ENCODE measurements around the gene CLDN19.
A peak's percentile ranks its signal among the peaks of the same experiment; 100 is the strongest.

CLDN19 gene

GRCh38 chr1:42739753-42740700 is at the start of gene CLDN19:
TSS of gene CLDN19 (minus strand) at chr1:42740236. CDS start at chr1:42740063, 173 bp downstream.
- DNase-seq (ENCODE audit: extremely low read depth in 1 of 2, low read depth in 1 of 2), result no peak

- no peak for DNase-seq (ENCODE audit: extremely low read depth in 1 of 2, low read depth in 1 of 2)
These were observed 48.0 kb upstream of the CLDN19 start for GRCh38 chr1:42788021-42788420.

- DNase-seq (ENCODE audit: extremely low read depth in 1 of 2, low read depth in 1 of 2), result no peak
These were observed 46.1 kb upstream of the CLDN19 start for GRCh38 chr1:42786097-42786496.

- peak in 1 of 2 donors; percentile 26 for DNase-seq (ENCODE audit: extremely low read depth in 1 of 2, low read depth in 1 of 2)
These were observed 45.1 kb upstream of the CLDN19 start, which contains the start of gene TMEM269 for GRCh38 chr1:42784946-42785693. TSS of gene TMEM269 (plus strand) at chr1:42784991. CDS start at chr1:42789894, 4,903 bp downstream.

- no peak for DNase-seq (ENCODE audit: extremely low read depth in 1 of 2, low read depth in 1 of 2)
These were observed 44.5 kb upstream of the CLDN19 start for GRCh38 chr1:42784547-42784945.

- DNase-seq (ENCODE audit: extremely low read depth in 1 of 2, low read depth in 1 of 2), result no peak
These were observed 43.1 kb upstream of the CLDN19 start for GRCh38 chr1:42783092-42783491.

- no peak for DNase-seq (ENCODE audit: extremely low read depth in 1 of 2, low read depth in 1 of 2)
These were observed 40.1 kb upstream of the CLDN19 start for GRCh38 chr1:42780176-42780575.

- DNase-seq (ENCODE audit: extremely low read depth in 1 of 2, low read depth in 1 of 2), result no peak
These were observed 39.7 kb upstream of the CLDN19 start for GRCh38 chr1:42779725-42780124.

GRCh38 chr1:42777852-42778251 is 37.8 kb upstream of the CLDN19 start:
- no peak for DNase-seq (ENCODE audit: extremely low read depth in 1 of 2, low read depth in 1 of 2)

- no peak for DNase-seq (ENCODE audit: extremely low read depth in 1 of 2, low read depth in 1 of 2)
These were observed 36.5 kb upstream of the CLDN19 start for GRCh38 chr1:42776502-42776901.

- DNase-seq (ENCODE audit: extremely low read depth in 1 of 2, low read depth in 1 of 2), result no peak
These were observed 35.0 kb upstream of the CLDN19 start for GRCh38 chr1:42774928-42775526.

GRCh38 chr1:42773420-42773819 is 33.4 kb upstream of the CLDN19 start:
- DNase-seq (ENCODE audit: extremely low read depth in 1 of 2, low read depth in 1 of 2), result no peak

GRCh38 chr1:42769811-42770210 is 29.8 kb upstream of the CLDN19 start:
- no peak for DNase-seq (ENCODE audit: extremely low read depth in 1 of 2, low read depth in 1 of 2)

- DNase-seq (ENCODE audit: extremely low read depth in 1 of 2, low read depth in 1 of 2), result no peak
These were observed 28.1 kb upstream of the CLDN19 start for GRCh38 chr1:42768172-42768571.

- no peak for DNase-seq (ENCODE audit: extremely low read depth in 1 of 2, low read depth in 1 of 2)
These were observed 27.5 kb upstream of the CLDN19 start for GRCh38 chr1:42767510-42768000.

GRCh38 chr1:42766741-42767509 is 26.9 kb upstream of the CLDN19 start, which contains the start of the genes C1orf50 and P3H1:
TSS of gene C1orf50 (plus strand) at chr1:42767249. CDS start at chr1:42767312, 63 bp downstream.
TSS of gene P3H1 (minus strand) at chr1:42767028. CDS start at chr1:42766971, 57 bp downstream.
- DNase-seq (ENCODE audit: extremely low read depth in 1 of 2, low read depth in 1 of 2), result peak; percentile 97 to 99

- DNase-seq (ENCODE audit: extremely low read depth in 1 of 2, low read depth in 1 of 2), result no peak
These were observed 26.1 kb upstream of the CLDN19 start for GRCh38 chr1:42765832-42766740.

GRCh38 chr1:42765269-42765668 is 25.2 kb upstream of the CLDN19 start:
- DNase-seq (ENCODE audit: extremely low read depth in 1 of 2, low read depth in 1 of 2), result no peak

GRCh38 chr1:42762269-42762668 is 22.2 kb upstream of the CLDN19 start:
- DNase-seq (ENCODE audit: extremely low read depth in 1 of 2, low read depth in 1 of 2), result no peak

Measured in activated CD8-positive, alpha-beta memory T cell treated with anti-CD3 and anti-CD28 coated beads for 1 hour (primary cell).